OCI-LY7 (cell line): ENCODE results near the gene DUSP9. TPM values are rescaled to one million over a fixed set of nuclear protein-coding genes. Genes with fewer than 3 reads are reported as not detected.

ENCODE experiments used
- BruUV-seq: library from RNA; stranded (reverse); fragments of 400-500 nt; replicated peaks from 2 replicates; lab custom pipeline; 2021; lab: Mats Ljungman, UMichigan
- CTCF ChIA-PET: fragments of 300-600 bp; sonication (Branson Sonifier 250); formaldehyde crosslinking; loops from one replicate; lab custom pipeline; 2022; ENCODE audit warnings: antibody characterized with exemption; ENCODE audit not compliant: unreplicated experiment; lab: Charles Lee
- POLR2A ChIA-PET: fragments of 300-600 bp; sonication (Branson Sonifier 250); formaldehyde crosslinking; loops from one replicate; lab custom pipeline; 2022; ENCODE audit warnings: antibody characterized with exemption; lab: Charles Lee
- DNase-seq: peaks from one replicate; pipeline ENCODE4 v3.0.0-alpha.2; 2015; ENCODE audit warnings: low spot score
- H2AFZ ChIP-seq: fragments of 200-600 bp; sonication (generic), shearing (Covaris generic); 2 replicates; pipeline ENCODE4 v1.6.1; 2014; ENCODE audit warnings: mild to moderate bottlenecking, antibody characterized with exemption, low read length, moderate library complexity
- H3K27ac ChIP-seq: fragments of 200-600 bp; sonication (generic); 2 replicates; pipeline ENCODE4 v1.5.1; 2014; ENCODE audit warnings: mixed run types, low read depth, mild to moderate bottlenecking, moderate library complexity, low read length, inconsistent platforms; ENCODE audit not compliant: poor library complexity, severe bottlenecking
- H3K36me3 ChIP-seq: fragments of 200-600 bp; sonication (generic); 2 replicates; pipeline ENCODE4 v1.6.1; 2014; ENCODE audit warnings: mild to moderate bottlenecking, antibody characterized with exemption, low read length, moderate library complexity, mixed read lengths; ENCODE audit not compliant: insufficient read depth
- H3K4me1 ChIP-seq: fragments of 200-600 bp; sonication (generic); 2 replicates; pipeline ENCODE4 v1.5.1; 2014; ENCODE audit warnings: mild to moderate bottlenecking, low read length; ENCODE audit not compliant: insufficient read depth, poor library complexity, severe bottlenecking
- H3K4me2 ChIP-seq: fragments of 200-600 bp; sonication (generic); 2 replicates; pipeline ENCODE4 v1.6.1; 2014; ENCODE audit warnings: mild to moderate bottlenecking, low read length
- H3K4me3 ChIP-seq: fragments of 200-600 bp; sonication (generic); 2 replicates; pipeline ENCODE4 v1.5.1; 2014; ENCODE audit warnings: mild to moderate bottlenecking, low read depth, low read length; ENCODE audit not compliant: poor library complexity, severe bottlenecking
- H3K79me2 ChIP-seq: fragments of 200-600 bp; sonication (generic); 2 replicates; pipeline ENCODE4 v1.6.1; 2016; ENCODE audit warnings: low read depth, mild to moderate bottlenecking, low read length, moderate library complexity, mixed read lengths; ENCODE audit not compliant: insufficient read depth
- H3K9me2 ChIP-seq: fragments of 200-600 bp; sonication (generic); 2 replicates; pipeline ENCODE4 v1.6.1; 2016; ENCODE audit warnings: mild to moderate bottlenecking, low read length, mixed read lengths; ENCODE audit not compliant: insufficient read depth
- H3K9me3 ChIP-seq: fragments of 200-600 bp; sonication (generic); 2 replicates; pipeline ENCODE4 v1.6.1; 2014; ENCODE audit warnings: mild to moderate bottlenecking, mixed run types, low read length, mixed read lengths
- H4K20me1 ChIP-seq: fragments of 200-600 bp; sonication (generic); 2 replicates; pipeline ENCODE4 v1.6.1; 2014; ENCODE audit warnings: mild to moderate bottlenecking, antibody characterized with exemption, low read length, moderate library complexity, mixed read lengths; ENCODE audit not compliant: insufficient read depth
- CTCF ChIP-seq: fragments of 200-600 bp; sonication (generic); conservative IDR thresholded peaks from 2 replicates; pipeline ENCODE4 v1.5.1; 2014; ENCODE audit warnings: mild to moderate bottlenecking, antibody characterized with exemption, low read length, moderate library complexity, mixed read lengths
- EZH2phosphoT487 ChIP-seq: fragments of 200-600 bp; sonication (generic); IDR thresholded peaks from 2 replicates; pipeline ENCODE4 v1.6.1; 2018; ENCODE audit warnings: low read depth, borderline replicate concordance, mild to moderate bottlenecking, mixed run types, antibody characterized with exemption, low read length, moderate library complexity, mixed read lengths
- intact Hi-C: fragments of 100-400 bp; cut with micrococcal nuclease; formaldehyde crosslinking; loops from one replicate; pipeline ENCODE4 v1.10.0; 2022; ENCODE audit not compliant: unreplicated experiment
- total RNA-seq, 2 experiments: library from RNA; depleted of rRNA in 1 of 2; stranded (reverse); fragments of >200 nt in 1 of 2; shearing (Covaris generic) in 1 of 2; gene quantifications; 2 replicates each; pipeline ENCODE4 v1.2.3, GENCODE V29; 2014 to 2022

Gene DUSP9
- total RNA-seq, 2 experiments from 2014 or later: not detected

GRCh38 chrX:153638436-153639176 lies 8.4 kb upstream of the DUSP9 start:
- H3K79me2 ChIP-seq: no peaks in the 10 kb centered on the region
- ChIA-PET POLR2A (no interaction called here), CTCF (no interaction called here)
- H3K4me1 ChIP-seq: no peaks in the 10 kb centered on the region
- no peak overlapping the region for H3K27ac ChIP-seq
- no peak overlapping the region for H2AFZ ChIP-seq
- TF ChIP-seq EZH2phosphoT487 (no peak), CTCF (no peak)
- H3K9me2 ChIP-seq: no peaks in the 10 kb centered on the region
- H4K20me1 ChIP-seq: no peaks in the 10 kb centered on the region
- no peak overlapping the region for H3K4me3 ChIP-seq
- intact Hi-C loops: no loop called here
- H3K4me2 ChIP-seq: no peak overlapping the region
- no TSS peak for BruUV-seq
- no peaks in the 10 kb centered on the region for H3K9me3 ChIP-seq
- DNase-seq: no peak
- H3K36me3 ChIP-seq: no peaks in the 10 kb centered on the region

DNA sequence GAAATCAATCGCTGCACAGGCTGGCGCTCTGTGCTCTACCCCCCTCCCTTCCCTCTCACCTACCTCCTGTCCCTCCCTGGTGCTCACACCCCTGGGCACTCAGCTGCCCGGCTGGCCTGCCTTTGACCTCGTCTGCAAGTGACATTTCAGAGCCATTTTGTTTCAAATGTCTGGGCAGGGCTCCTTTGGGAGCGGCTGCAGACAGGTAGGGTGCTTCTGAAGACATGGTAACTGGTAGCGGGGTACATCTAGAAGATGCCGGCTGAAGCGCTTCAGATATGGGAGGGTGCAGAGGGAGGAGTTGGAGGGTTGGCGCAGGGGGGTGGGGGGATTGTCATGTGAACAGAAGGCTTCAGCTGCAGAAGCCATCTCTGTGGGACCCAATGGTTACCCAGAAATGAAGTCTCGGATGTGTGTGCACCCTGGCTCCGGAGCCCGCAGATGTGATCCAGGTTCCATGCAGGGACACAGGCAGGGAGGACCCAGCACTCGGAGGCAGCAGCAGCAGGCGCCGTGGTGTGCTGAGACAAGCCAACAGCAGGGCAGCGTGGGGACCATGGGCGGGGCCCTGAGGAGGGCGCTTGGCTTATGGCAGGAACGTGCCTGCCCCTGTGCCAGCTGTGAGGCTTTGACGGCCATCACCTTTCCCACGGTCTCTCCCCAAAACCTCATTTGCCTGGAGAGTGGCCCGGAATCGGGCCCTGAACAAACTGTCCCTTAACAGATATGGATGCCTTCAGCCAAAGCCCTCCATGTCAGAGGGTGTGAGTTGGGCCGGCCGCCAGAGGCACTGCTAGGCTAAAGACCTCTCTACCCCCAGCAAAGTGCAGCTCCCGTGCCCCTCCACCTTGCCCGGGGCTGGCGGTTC lies 7.6 kb upstream of the DUSP9 start:
- Histone ChIP-seq H3K79me2 (no peaks in the 10 kb centered on the region), H3K9me3 (no peaks in the 10 kb centered on the region), H3K27ac (no peak overlapping the region), H2AFZ (no peak overlapping the region), H4K20me1 (no peaks in the 10 kb centered on the region), H3K9me2 (no peaks in the 10 kb centered on the region), H3K4me3 (no peak overlapping the region), H3K4me1 (no peaks in the 10 kb centered on the region), H3K4me2 (no peak overlapping the region), H3K36me3 (no peaks in the 10 kb centered on the region)
- POLR2A ChIA-PET: no interaction called here
- CTCF ChIA-PET: no interaction called here
- DNase-seq: no peak
- no peak for TF ChIP-seq EZH2phosphoT487
- no peak for TF ChIP-seq CTCF
- intact Hi-C loops: no loop called here
- BruUV-seq: no TSS peak
